WERI-Rb-1 (cell line): ENCODE measurements around the gene ABL1.

Experiments used
- DNase-seq: peaks from one replicate; pipeline ENCODE4 v3.0.0-alpha.2; 2020
- H3K27ac ChIP-seq: fragments of 250-450 bp; sonication (Bioruptor Pico); 2 replicates; pipeline ENCODE4 v1.5.1; 2020; ENCODE audit warnings: mild to moderate bottlenecking, moderate library complexity
- H3K27me3 ChIP-seq: fragments of 250-450 bp; sonication (Bioruptor Pico); 2 replicates; pipeline ENCODE4 v1.5.1; 2021; ENCODE audit warnings: mild to moderate bottlenecking, low read depth, moderate library complexity; ENCODE audit not compliant: insufficient read depth, severe bottlenecking
- H3K36me3 ChIP-seq: fragments of 250-450 bp; sonication (Bioruptor Pico); 2 replicates; pipeline ENCODE4 v1.5.1; 2020; ENCODE audit warnings: mild to moderate bottlenecking, moderate library complexity
- H3K4me3 ChIP-seq: 2 replicates; pipeline ENCODE4 v1.5.1; 2011; ENCODE audit warnings: low read depth, mild to moderate bottlenecking, control low read depth, low read length
- H3K9me3 ChIP-seq: fragments of 250-450 bp; sonication (Bioruptor Pico); 2 replicates; pipeline ENCODE4 v1.5.1; 2021; ENCODE audit warnings: mild to moderate bottlenecking, moderate library complexity; ENCODE audit not compliant: severe bottlenecking
- CTCF ChIP-seq: IDR thresholded peaks from 2 replicates; pipeline ENCODE4 v1.5.1; 2011; ENCODE audit warnings: low read depth, mild to moderate bottlenecking, control low read depth, inconsistent platforms, low read length

Gene ABL1

GRCh38 chr9:130834371-130835336 lies at the start of gene ABL1:
Gene ABL1, plus strand, starts transcription at chr9:130835254. Its CDS starts 193 bp downstream, at chr9:130835447.
- Histone ChIP-seq H3K9me3 (no peaks in the 10 kb centered on the region), H3K4me3 (peak within 1 kb of the TSS; percentile 79), H3K36me3 (peaks cover 17% of the 10 kb centered on the region), H3K27ac (peak within 1 kb of the TSS; percentile 99), H3K27me3 (no peaks in the 10 kb centered on the region)
- DNase-seq, result peak; percentile 84
- no peak for TF ChIP-seq CTCF

- Histone ChIP-seq H3K27me3 (no peaks in the 10 kb centered on the region), H3K4me3 (no peak overlapping the region), H3K9me3 (peaks cover 7% of the 10 kb centered on the region), H3K27ac (no peak overlapping the region), H3K36me3 (no peaks in the 10 kb centered on the region)
- no peak for DNase-seq
- TF ChIP-seq CTCF, result no peak
Measured at GRCh38 chr9:130785940-130786508, 49.0 kb upstream of the ABL1 start.

- DNase-seq, result no peak
- TF ChIP-seq CTCF, result no peak
- Histone ChIP-seq H3K27me3 (no peaks in the 10 kb centered on the region), H3K27ac (no peak overlapping the region), H3K36me3 (no peaks in the 10 kb centered on the region), H3K9me3 (peaks cover 7% of the 10 kb centered on the region), H3K4me3 (no peak overlapping the region)
Measured at GRCh38 chr9:130786526-130786925, 48.5 kb upstream of the ABL1 start.

- Histone ChIP-seq H3K36me3 (no peaks in the 10 kb centered on the region), H3K27ac (no peak overlapping the region), H3K4me3 (no peak overlapping the region), H3K9me3 (peaks cover 7% of the 10 kb centered on the region), H3K27me3 (no peaks in the 10 kb centered on the region)
- no peak for TF ChIP-seq CTCF
- no peak for DNase-seq
Measured at GRCh38 chr9:130789747-130790672, 45.0 kb upstream of the ABL1 start.

GRCh38 chr9:130791303-130791894 lies 43.7 kb upstream of the ABL1 start:
- H3K27ac ChIP-seq, result no peak overlapping the region
- H3K9me3 ChIP-seq, result peaks cover 7% of the 10 kb centered on the region
- TF ChIP-seq CTCF, result no peak
- H3K36me3 ChIP-seq, result no peaks in the 10 kb centered on the region
- no peak overlapping the region for H3K4me3 ChIP-seq
- DNase-seq, result no peak
- no peaks in the 10 kb centered on the region for H3K27me3 ChIP-seq
